ENCODE data around the gene NME4.
A peak's percentile ranks its signal among the peaks of the same experiment; 100 is the strongest.
"Not testable (repeated sequence)": the region's sequence is repeated elsewhere in the genome, so short reads cannot be mapped to it uniquely, and the experiment has no call there.

The NME4 gene

GRCh38 chr16:398561-399339, 1.8 kb downstream of the NME4 start:
- no peak for DNase-seq (ENCODE audit: low read depth)

- DNase-seq (ENCODE audit: low read depth): no peak
These were observed 2.5 kb downstream of the NME4 start for GRCh38 chr16:399340-400019.

DNA sequence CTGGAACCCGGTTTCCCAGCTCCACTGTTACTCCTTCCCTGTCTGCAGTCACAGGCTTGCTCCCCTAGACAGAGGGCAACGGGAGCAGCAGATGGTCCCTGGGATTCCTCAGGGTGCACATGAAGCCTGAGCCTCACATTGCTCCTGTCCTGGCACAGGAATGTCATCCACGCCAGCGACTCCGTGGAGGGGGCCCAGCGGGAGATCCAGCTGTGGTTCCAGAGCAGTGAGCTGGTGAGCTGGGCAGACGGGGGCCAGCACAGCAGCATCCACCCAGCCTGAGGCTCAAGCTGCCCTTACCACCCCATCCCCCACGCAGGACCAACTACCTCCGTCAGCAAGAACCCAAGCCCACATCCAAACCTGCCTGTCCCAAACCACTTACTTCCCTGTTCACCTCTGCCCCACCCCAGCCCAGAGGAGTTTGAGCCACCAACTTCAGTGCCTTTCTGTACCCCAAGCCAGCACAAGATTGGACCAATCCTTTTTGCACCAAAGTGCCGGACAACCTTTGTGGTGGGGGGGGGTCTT, 3.1 kb downstream of the NME4 start:
- DNase-seq (ENCODE audit: low read depth): no peak

GRCh38 chr16:401468-402348, 4.7 kb downstream of the NME4 start, which contains the start of gene DECR2:
TSS of gene DECR2 (plus strand) at chr16:401885. CDS start at chr16:401964, 79 bp downstream.
- DNase-seq (ENCODE audit: low read depth): peak; percentile 97

- DNase-seq (ENCODE audit: low read depth): no peak
These were observed 8.0 kb downstream of the NME4 start for GRCh38 chr16:404971-405486.

GRCh38 chr16:405548-406506, 8.8 kb downstream of the NME4 start:
- no peak for DNase-seq (ENCODE audit: low read depth)

- DNase-seq (ENCODE audit: low read depth): no peak
These were observed 10.3 kb downstream of the NME4 start for GRCh38 chr16:407253-407652.

GRCh38 chr16:410516-411178, 13.6 kb downstream of the NME4 start:
- no peak for DNase-seq (ENCODE audit: low read depth)

DNA sequence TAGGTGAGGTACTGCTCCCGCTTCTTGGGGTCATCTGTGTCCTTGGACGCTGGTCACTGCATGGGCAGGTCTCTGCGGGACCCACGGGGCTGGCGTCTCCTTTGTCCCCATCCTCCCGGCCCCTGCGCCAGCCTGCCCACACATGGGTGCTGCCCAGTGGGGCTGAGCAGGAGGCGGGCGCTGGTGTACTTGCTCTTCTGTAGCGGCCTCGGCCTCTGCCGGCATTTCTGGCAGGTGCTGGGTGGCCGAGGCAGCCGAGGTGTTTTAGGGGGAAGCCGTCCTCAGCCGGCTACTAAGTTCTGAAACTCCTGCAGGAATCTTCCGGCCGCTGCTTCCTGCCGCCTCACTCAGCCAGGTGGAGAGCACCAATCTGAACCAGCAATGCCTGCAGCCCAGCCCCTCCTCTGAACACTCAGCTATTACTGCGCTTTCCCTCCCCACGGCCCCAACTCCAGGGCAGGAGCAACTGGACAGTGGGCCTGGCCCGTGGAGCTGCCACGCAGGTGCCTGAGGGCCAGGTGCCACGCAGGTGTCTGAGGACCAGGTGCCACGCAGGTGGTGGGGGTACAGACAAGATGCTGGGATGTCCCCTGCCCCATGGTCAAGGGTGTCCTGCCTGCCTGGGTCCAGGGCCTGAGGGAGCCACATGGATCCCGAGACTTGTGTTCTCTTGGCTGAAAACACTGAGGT, 14.7 kb downstream of the NME4 start:
- DNase-seq (ENCODE audit: low read depth): no peak

DNA sequence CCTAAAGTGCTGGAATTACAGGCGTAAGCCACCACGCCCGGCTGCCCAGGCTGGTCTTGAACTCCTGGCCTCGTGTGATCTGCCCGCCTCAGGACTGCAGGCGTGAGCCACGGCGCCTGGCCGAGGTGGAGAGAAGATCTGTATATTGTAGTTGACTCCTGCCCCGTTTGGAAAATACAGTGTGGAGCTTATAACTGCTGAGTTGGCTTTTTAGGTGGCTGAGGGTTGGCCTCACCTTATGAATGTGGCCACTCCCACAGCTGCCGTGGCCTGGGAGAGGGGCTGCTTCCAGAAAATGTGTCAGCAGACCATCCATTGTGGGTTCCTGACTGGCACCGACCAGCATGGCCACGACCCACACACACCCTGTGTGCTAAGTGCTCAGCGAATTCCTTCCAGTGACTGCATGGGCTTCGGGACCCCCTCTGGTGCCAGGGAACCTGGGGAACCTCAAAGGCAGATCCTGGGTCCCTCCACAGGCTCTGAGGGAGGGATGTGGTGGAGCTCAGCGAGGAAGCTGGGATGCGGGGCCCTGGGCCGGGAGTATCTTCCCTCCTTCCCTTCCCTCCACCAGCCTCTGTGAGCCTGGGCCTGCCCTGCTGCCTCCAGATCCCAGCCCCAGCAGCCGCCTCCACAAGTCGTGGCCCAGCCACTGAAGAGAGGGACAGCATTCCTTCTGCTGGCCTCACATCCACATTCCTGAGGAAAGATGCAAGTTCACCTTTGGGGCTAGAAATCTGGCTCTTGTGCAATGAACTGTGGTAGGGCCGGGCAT, 17.6 kb downstream of the NME4 start:
- DNase-seq (ENCODE audit: low read depth): no peak

DNA sequence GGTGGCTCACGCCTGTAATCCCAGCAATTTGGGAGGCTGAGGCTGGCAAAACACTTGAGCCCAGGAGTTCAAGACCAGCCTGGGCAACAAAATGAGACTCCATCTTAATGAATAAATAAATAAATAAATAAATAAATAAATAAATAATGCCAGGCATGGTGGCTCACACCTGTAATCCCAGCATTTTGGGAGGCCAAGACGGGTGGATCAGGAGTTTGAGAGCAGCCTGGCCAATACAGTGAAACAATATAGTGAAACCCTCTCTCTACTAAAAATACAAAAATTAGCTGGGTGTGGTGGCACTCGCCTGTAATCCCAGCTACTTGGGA, 18.1 kb downstream of the NME4 start:
- not testable (repeated sequence) for DNase-seq (ENCODE audit: low read depth)

- not testable (repeated sequence) for DNase-seq (ENCODE audit: low read depth)
These were observed 25.2 kb downstream of the NME4 start for GRCh38 chr16:422179-422578.

DNA sequence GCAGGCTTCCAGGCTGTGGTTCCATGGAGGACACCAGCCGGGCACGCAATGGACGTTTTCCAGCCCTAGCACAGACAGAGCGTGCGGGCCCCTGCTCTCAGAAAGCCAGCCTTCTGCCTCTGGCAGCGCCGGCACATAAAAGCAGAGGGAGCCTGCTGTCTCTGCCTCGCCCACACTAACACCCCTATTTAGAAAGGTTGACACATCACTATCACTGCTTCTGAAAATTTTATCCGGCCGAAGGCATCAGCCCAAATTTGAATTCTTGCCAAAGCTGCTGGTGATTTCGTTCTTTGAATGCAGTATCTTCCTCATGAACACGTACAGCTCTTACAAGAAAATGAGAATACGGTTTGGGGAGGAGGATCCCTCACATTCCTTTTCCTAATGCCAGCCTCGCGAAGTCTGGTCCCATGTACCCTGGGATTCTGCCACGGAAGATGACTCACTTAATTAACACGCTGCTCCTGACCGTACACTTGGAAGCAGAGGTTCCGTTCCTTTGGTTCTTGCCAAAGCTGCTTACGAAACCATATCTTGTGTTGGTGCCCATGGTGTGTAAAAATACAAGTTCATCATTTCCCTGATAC, 27.1 kb downstream of the NME4 start:
- DNase-seq (ENCODE audit: low read depth): no peak

GRCh38 chr16:424623-425081, 27.7 kb downstream of the NME4 start:
- no peak for DNase-seq (ENCODE audit: low read depth)

- DNase-seq (ENCODE audit: low read depth): peak; percentile 67
These were observed 28.2 kb downstream of the NME4 start, which contains the start of gene RAB11FIP3 for GRCh38 chr16:425082-425718. TSS of gene RAB11FIP3 (plus strand) at chr16:425649. CDS start at chr16:426007, 358 bp downstream.

DNA sequence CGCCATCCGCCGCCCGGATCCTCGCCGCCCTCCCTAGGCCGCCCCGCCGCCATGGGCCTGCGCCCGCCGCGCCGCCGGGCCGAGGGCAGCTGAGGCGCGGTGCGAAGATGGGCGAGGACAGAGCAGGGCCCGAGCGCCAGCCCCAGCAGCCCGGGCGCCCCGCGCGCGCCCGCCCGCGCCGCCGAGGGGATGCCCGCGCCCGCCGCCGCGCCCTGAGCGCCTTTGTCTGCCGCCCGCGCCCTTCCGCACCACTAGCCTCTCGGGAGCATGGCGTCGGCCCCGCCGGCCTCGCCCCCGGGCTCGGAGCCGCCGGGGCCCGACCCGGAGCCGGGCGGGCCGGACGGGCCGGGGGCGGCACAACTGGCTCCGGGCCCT, 28.7 kb downstream of the NME4 start:
- no peak for DNase-seq (ENCODE audit: low read depth)

GRCh38 chr16:426115-426905, 29.3 kb downstream of the NME4 start:
- no peak for DNase-seq (ENCODE audit: low read depth)
